Adrenal gland (tissue), 5 donors: Measurements from ENCODE around the gene AGO4.

ENCODE experiments used
- POLR2A ChIP-seq, 2 donors: fragments of 450-650 bp; IDR thresholded peaks; one replicate each; pipeline ENCODE4 v1.6.1; 2017; ENCODE audit warnings: antibody characterized with exemption in 2 of 2, mild to moderate bottlenecking in 2 of 2, moderate library complexity in 1 of 2
- TF ChIP-seq, protein P1 (sequence below), 6 experiments: fragments of 450-650 bp in 4 of 6; fragments of 200-600 bp in 2 of 6; sonication (generic) in 1 of 6; IDR thresholded peaks; 1 replicate in 5 of 6; 2 replicates in 1 of 6; pipeline versions ENCODE4 v1.5.1 to v1.8.0; 2016 to 2021; ENCODE audit warnings: antibody characterized with exemption in 6 of 6, mild to moderate bottlenecking in 2 of 6, moderate library complexity in 1 of 6
- donor health status: DM: no; HTN: no; CAD: no.

DNA sequence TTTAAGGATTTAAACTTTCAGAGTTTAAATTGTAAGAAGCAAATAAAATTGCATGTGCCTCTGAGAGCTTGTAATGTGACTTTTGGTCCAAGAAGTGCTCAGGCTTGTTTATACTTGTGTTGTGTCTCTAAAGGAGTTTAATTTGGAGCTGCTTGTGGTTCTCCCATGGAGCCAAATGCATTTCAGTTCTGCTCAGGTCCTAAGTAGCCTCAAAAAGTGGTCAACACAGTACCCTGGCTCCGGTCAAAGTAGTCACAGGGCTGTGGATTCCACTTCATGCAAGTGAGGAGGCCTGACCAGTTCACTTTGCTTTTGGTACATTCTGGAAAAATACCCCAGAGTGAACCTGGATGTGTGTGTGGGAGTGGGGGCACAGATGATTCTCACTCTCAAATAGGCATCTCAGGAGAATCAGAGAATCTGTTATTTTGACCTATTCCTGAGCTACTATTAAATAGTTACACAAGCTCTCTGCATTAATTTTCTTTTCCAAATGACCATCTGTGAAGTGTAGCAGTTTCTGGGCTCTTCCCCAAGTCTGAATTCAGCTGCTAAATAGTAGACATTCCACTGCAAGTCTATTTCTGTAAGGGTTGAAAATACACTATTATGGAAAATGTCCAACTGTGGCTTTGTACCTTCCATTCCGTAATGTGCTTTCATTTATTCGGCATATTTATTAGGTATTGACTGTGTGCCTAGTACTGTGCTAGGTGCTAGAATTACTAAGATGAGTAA is 43.5 kb downstream of the AGO4 start:
- no peak for TF ChIP-seq POLR2A (IDR thresholded peaks at IDR 0.05)
- TF ChIP-seq, protein P1, sequence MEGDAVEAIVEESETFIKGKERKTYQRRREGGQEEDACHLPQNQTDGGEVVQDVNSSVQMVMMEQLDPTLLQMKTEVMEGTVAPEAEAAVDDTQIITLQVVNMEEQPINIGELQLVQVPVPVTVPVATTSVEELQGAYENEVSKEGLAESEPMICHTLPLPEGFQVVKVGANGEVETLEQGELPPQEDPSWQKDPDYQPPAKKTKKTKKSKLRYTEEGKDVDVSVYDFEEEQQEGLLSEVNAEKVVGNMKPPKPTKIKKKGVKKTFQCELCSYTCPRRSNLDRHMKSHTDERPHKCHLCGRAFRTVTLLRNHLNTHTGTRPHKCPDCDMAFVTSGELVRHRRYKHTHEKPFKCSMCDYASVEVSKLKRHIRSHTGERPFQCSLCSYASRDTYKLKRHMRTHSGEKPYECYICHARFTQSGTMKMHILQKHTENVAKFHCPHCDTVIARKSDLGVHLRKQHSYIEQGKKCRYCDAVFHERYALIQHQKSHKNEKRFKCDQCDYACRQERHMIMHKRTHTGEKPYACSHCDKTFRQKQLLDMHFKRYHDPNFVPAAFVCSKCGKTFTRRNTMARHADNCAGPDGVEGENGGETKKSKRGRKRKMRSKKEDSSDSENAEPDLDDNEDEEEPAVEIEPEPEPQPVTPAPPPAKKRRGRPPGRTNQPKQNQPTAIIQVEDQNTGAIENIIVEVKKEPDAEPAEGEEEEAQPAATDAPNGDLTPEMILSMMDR (IDR thresholded peaks at IDR 0.05) = no peak
